Measurements from ENCODE around the gene WRAP73. TPM values are rescaled to one million over a fixed set of nuclear protein-coding genes. Genes with fewer than 3 reads are reported as not detected.

WRAP73 gene
- total RNA-seq, 1 experiment from 2014 or later: 57.2 TPM

GRCh38 chr1:3634059-3634800, 15.7 kb downstream of the WRAP73 start:
- no peak overlapping the region for H3K9ac ChIP-seq (ENCODE audit: low read length)
- H3K9me3 ChIP-seq (ENCODE audit: low read length): no peaks in the 10 kb centered on the region
- POLR2A ChIA-PET (ENCODE audit: unreplicated experiment): no interaction called here
- intact Hi-C loops (cut with micrococcal nuclease): no loop called here
- TF ChIP-seq EZH2phosphoT487 (IDR thresholded peaks at IDR 0.05; ENCODE audit: borderline replicate concordance, low read length): no peak
- TF ChIP-seq, protein P1, sequence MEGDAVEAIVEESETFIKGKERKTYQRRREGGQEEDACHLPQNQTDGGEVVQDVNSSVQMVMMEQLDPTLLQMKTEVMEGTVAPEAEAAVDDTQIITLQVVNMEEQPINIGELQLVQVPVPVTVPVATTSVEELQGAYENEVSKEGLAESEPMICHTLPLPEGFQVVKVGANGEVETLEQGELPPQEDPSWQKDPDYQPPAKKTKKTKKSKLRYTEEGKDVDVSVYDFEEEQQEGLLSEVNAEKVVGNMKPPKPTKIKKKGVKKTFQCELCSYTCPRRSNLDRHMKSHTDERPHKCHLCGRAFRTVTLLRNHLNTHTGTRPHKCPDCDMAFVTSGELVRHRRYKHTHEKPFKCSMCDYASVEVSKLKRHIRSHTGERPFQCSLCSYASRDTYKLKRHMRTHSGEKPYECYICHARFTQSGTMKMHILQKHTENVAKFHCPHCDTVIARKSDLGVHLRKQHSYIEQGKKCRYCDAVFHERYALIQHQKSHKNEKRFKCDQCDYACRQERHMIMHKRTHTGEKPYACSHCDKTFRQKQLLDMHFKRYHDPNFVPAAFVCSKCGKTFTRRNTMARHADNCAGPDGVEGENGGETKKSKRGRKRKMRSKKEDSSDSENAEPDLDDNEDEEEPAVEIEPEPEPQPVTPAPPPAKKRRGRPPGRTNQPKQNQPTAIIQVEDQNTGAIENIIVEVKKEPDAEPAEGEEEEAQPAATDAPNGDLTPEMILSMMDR (conservative IDR thresholded peaks at IDR 0.05; ENCODE audit: low read depth, low read length): no peak
- H3K4me1 ChIP-seq (ENCODE audit: insufficient read depth, low read length): no peaks in the 10 kb centered on the region
- no peak overlapping the region for H2AFZ ChIP-seq (ENCODE audit: low read length)
- H3F3A ChIP-seq (ENCODE audit: low read length, unreplicated experiment): no peaks in the 10 kb centered on the region
- H3K36me3 ChIP-seq (ENCODE audit: low read depth, low read length): peaks cover 46% of the 10 kb centered on the region
- H4K20me1 ChIP-seq (ENCODE audit: low read length): no peaks in the 10 kb centered on the region
- no peaks in the 10 kb centered on the region for H3K27me3 ChIP-seq (ENCODE audit: low read length)
- DNase-seq (no peak), ATAC-seq (no peak)
- no peak overlapping the region for H3K4me3 ChIP-seq (ENCODE audit: low read length)
- no peaks in the 10 kb centered on the region for H3K9me2 ChIP-seq (replicated peaks; ENCODE audit: low read length)
- H3K79me2 ChIP-seq (ENCODE audit: low read length): no peaks in the 10 kb centered on the region
- no peak overlapping the region for H3K4me2 ChIP-seq (ENCODE audit: low read length)
- CTCF ChIA-PET: no interaction called here
- BruUV-seq (replicated peaks): no TSS peak
- no peak overlapping the region for H3K27ac ChIP-seq (ENCODE audit: low read length)

DNA sequence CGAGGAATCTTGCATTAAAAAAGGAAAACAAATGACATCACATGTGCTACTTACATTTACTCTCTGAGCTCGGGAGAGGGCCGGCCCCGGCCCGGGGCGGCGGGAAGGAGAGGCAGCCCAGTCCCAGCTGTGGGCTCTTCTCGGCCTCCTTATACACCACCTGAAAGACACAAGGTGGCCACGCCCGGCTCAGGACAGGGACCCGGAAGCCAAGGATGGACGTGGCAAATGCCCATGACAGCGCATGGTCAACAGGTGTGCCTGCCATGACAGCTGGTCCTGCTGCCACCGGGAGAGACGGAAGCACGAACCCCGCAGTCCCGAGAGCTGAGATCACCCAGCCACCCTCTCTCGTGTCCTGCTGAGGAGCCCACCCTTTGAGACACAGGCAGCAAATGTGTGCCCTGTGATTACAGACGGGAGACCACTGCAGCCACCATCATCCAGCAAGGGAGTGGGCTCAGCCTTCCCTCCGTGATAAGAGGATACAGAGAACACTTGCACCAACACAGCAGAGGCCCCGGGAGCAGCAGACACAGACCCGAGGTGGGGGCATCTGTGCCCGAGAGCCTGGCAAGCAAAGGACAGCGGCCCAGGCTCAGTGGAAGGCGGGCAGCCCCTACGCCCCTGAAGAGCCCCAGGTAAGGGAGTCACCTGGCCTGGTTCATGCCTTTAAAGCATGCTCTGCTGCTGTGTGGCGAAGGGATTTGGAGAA, 16.4 kb downstream of the WRAP73 start:
- no peaks in the 10 kb centered on the region for H3K9me2 ChIP-seq (replicated peaks; ENCODE audit: low read length)
- TF ChIP-seq, protein P1 (conservative IDR thresholded peaks at IDR 0.05; ENCODE audit: low read depth, low read length): no peak
- TF ChIP-seq EZH2 (IDR thresholded peaks at IDR 0.05; ENCODE audit: low read length, unreplicated experiment) (no peak), EZH2phosphoT487 (IDR thresholded peaks at IDR 0.05; ENCODE audit: borderline replicate concordance, low read length) (no peak)
- no peaks in the 10 kb centered on the region for H4K20me1 ChIP-seq (ENCODE audit: low read length)
- H3F3A ChIP-seq (ENCODE audit: low read length, unreplicated experiment): no peaks in the 10 kb centered on the region
- no peaks in the 10 kb centered on the region for H3K27me3 ChIP-seq (ENCODE audit: low read length)
- H3K27ac ChIP-seq (ENCODE audit: low read length): no peak overlapping the region
- no peaks in the 10 kb centered on the region for H3K4me1 ChIP-seq (ENCODE audit: insufficient read depth, low read length)
- DNase-seq (no peak), ATAC-seq (no peak)
- no peaks in the 10 kb centered on the region for H3K79me2 ChIP-seq (ENCODE audit: low read length)
- H3K4me3 ChIP-seq (ENCODE audit: low read length): no peak overlapping the region
- peaks cover 49% of the 10 kb centered on the region for H3K36me3 ChIP-seq (ENCODE audit: low read depth, low read length)
- no peak overlapping the region for H3K4me2 ChIP-seq (ENCODE audit: low read length)
- H3K9me3 ChIP-seq (ENCODE audit: low read length): no peaks in the 10 kb centered on the region
- H3K9ac ChIP-seq (ENCODE audit: low read length): no peak overlapping the region
- ChIA-PET CTCF (no interaction called here), POLR2A (ENCODE audit: unreplicated experiment) (no interaction called here)
- BruUV-seq (replicated peaks): no TSS peak
- intact Hi-C loops (cut with micrococcal nuclease): no loop called here
- no peak overlapping the region for H2AFZ ChIP-seq (ENCODE audit: low read length)

All from PC-3 (cell line).